ENCODE results near the gene RHBDD1. TPM values are rescaled to one million over a fixed set of nuclear protein-coding genes. Genes with fewer than 3 reads are reported as not detected.

Gene RHBDD1
- total RNA-seq, 2 experiments from 2014 or later = 43.8 to 47.1 TPM

DNA sequence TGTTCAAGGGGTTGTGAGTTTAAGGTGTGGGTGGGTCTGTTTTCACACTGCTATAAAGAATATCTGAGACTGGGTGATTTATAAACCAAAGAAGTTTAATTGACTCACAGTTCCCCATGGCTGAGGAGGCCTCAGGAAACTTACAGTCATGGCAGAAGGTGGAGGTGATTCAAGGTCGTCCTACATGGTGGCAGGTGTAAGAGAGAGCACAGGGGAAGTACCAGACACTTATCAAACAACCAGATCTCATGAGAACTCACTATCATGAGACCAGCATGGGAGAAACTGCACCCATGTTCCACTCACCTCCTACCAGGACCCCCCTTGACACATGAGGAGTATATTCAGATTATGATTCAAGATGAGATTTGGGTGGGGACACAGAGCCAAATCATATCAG is 38.0 kb downstream of the RHBDD1 start:
- H3K4me3 Mint-ChIP-seq = no peak overlapping the region
- TF ChIP-seq, protein P1, sequence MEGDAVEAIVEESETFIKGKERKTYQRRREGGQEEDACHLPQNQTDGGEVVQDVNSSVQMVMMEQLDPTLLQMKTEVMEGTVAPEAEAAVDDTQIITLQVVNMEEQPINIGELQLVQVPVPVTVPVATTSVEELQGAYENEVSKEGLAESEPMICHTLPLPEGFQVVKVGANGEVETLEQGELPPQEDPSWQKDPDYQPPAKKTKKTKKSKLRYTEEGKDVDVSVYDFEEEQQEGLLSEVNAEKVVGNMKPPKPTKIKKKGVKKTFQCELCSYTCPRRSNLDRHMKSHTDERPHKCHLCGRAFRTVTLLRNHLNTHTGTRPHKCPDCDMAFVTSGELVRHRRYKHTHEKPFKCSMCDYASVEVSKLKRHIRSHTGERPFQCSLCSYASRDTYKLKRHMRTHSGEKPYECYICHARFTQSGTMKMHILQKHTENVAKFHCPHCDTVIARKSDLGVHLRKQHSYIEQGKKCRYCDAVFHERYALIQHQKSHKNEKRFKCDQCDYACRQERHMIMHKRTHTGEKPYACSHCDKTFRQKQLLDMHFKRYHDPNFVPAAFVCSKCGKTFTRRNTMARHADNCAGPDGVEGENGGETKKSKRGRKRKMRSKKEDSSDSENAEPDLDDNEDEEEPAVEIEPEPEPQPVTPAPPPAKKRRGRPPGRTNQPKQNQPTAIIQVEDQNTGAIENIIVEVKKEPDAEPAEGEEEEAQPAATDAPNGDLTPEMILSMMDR (IDR thresholded peaks at IDR 0.05) = no peak
- peaks cover 3% of the 10 kb centered on the region for H3K4me1 Mint-ChIP-seq (ENCODE audit: low read depth)

DNA sequence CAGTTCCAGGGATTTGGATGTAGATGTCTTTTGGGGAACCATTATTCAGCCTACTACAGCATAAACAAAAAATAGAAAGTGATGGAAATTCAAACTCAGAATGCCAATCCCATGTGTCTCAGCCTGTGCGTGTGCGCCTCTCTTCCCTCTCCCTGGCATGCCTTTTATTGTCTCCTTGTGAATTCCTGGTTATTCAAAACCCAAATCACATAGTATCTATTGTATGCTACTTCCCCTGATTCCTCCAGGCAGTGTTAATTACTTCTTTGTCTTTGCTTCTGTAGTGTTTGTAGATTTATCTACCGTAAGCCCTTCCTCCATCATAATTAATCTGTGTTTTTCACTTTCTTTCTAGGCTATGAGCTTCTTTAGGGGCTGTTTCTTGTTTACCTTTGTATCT is 38.9 kb downstream of the RHBDD1 start:
- Histone ChIP-seq H3K27me3 (ENCODE audit: control insufficient read depth in 1 of 2, insufficient read depth in 2 of 2, low read length in 2 of 2) (no peaks in the 10 kb centered on the region), H3K27ac (ENCODE audit: low read depth in 1 of 2, low read length in 2 of 2) (no peak overlapping the region), H3K4me1 (ENCODE audit: insufficient read depth, low read length) (no peaks in the 10 kb centered on the region), H3K9me3 (ENCODE audit: control insufficient read depth in 1 of 2, insufficient read depth in 1 of 2, low read length in 2 of 2) (no peaks in the 10 kb centered on the region), H3K4me3 (ENCODE audit: low read length) (no peak overlapping the region), H3K36me3 (ENCODE audit: insufficient read depth, low read length) (peaks cover 10% of the 10 kb centered on the region)
- TF ChIP-seq, protein P1 (IDR thresholded peaks at IDR 0.05) = no peak
- DNase-seq (no peak), ATAC-seq (ENCODE audit: poor library complexity) (no peak)
- Mint-ChIP-seq H3K27me3 (no peaks in the 10 kb centered on the region), H3K9me3 (no peaks in the 10 kb centered on the region), H3K27ac (no peak overlapping the region), H3K36me3 (ENCODE audit: low read depth) (peaks cover 81% of the 10 kb centered on the region), H3K4me3 (no peak overlapping the region), H3K4me1 (ENCODE audit: low read depth) (no peaks in the 10 kb centered on the region)
- POLR2A ChIA-PET = no interaction called here
- CTCF ChIA-PET = no interaction called here
- intact Hi-C loops (cut with DNase I, micrococcal nuclease) = no loop called here

More for the DNA sequence above, 38.0 kb downstream of the RHBDD1 start:
- no peaks in the 10 kb centered on the region for H3K27me3 ChIP-seq (ENCODE audit: control insufficient read depth in 1 of 2, insufficient read depth in 2 of 2, low read length in 2 of 2)
- no peaks in the 10 kb centered on the region for H3K4me1 ChIP-seq (ENCODE audit: insufficient read depth, low read length)
- ChIA-PET CTCF (no interaction called here), POLR2A (no interaction called here)
- intact Hi-C loops (cut with DNase I, micrococcal nuclease) = no loop called here
- no peaks in the 10 kb centered on the region for H3K9me3 ChIP-seq (ENCODE audit: control insufficient read depth in 1 of 2, insufficient read depth in 1 of 2, low read length in 2 of 2)
- H3K4me3 ChIP-seq (ENCODE audit: low read length) = no peak overlapping the region
- Mint-ChIP-seq H3K36me3 (ENCODE audit: low read depth) (peaks cover 77% of the 10 kb centered on the region), H3K27me3 (no peaks in the 10 kb centered on the region), H3K9me3 (no peaks in the 10 kb centered on the region), H3K27ac (no peak overlapping the region)
- H3K27ac ChIP-seq (ENCODE audit: low read depth in 1 of 2, low read length in 2 of 2) = no peak overlapping the region
- ATAC-seq (ENCODE audit: poor library complexity) = no peak
- DNase-seq = no peak
- H3K36me3 ChIP-seq (ENCODE audit: insufficient read depth, low read length) = peaks cover 8% of the 10 kb centered on the region

DNA sequence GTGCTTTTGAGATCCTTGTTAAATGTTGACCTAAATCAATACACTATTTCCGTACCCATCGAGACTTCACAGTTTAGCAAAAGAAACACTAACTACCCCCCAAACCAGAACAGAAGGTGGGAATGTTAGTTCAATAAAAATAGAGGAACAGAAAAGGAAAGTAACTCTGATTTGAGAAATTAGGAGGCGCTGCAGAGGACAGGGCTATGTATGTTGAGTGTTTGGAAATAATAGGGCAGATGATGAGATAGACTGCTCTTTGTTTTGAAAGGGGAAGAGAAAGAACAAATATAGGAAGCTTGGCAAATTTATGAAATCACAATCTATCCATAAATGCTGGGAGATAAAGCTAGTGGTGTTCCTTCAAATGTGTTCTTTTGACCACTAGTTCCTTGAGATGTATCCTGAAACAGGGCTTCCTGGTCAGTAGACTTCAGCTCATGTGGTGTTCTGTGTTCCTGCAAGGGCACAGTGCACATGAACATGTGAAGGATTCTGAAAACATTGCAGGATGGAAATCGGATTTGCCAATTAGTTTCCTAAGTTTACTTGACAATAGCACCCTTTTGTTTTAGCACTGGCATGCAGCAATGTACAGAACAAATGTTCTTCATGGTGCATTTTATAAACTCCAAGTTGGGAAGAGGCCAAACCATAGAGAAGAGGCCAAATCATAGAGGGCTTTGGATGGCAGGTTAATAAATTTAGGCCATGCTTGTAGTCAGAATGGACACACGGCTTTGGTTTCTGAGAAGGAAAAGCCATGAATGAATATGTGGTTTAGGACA is 39.8 kb downstream of the RHBDD1 start:
- intact Hi-C loops (cut with DNase I, micrococcal nuclease) = no loop called here

More for the DNA sequence above, 39.8 kb downstream of the RHBDD1 start:
- CTCF ChIA-PET = no interaction called here
- H3K36me3 ChIP-seq (ENCODE audit: insufficient read depth, low read length) = peaks cover 10% of the 10 kb centered on the region
- H3K27me3 ChIP-seq (ENCODE audit: control insufficient read depth in 1 of 2, insufficient read depth in 2 of 2, low read length in 2 of 2) = no peaks in the 10 kb centered on the region
- Mint-ChIP-seq H3K27ac (no peak overlapping the region), H3K4me3 (no peak overlapping the region), H3K4me1 (ENCODE audit: low read depth) (no peaks in the 10 kb centered on the region), H3K27me3 (no peaks in the 10 kb centered on the region), H3K9me3 (peaks cover under 1% of the 10 kb centered on the region), H3K36me3 (ENCODE audit: low read depth) (peaks cover 84% of the 10 kb centered on the region)
- ATAC-seq (ENCODE audit: poor library complexity) (no peak), DNase-seq (peak in 1 of 14 experiments; percentile 5)
- no peaks in the 10 kb centered on the region for H3K4me1 ChIP-seq (ENCODE audit: insufficient read depth, low read length)
- POLR2A ChIA-PET = no interaction called here
- no peak overlapping the region for H3K4me3 ChIP-seq (ENCODE audit: low read length)
- TF ChIP-seq, protein P1 (IDR thresholded peaks at IDR 0.05) = no peak
- no peak overlapping the region for H3K27ac ChIP-seq (ENCODE audit: low read depth in 1 of 2, low read length in 2 of 2)
- no peaks in the 10 kb centered on the region for H3K9me3 ChIP-seq (ENCODE audit: control insufficient read depth in 1 of 2, insufficient read depth in 1 of 2, low read length in 2 of 2)

Measured in CD4-positive, alpha-beta T cell (primary cell).